GM21360 (cell line): Measurements from ENCODE around the gene MIR17HG.
"Not testable (repeated sequence)": the region's sequence is repeated elsewhere in the genome, so short reads cannot be mapped to it uniquely, and the experiment has no call there.

Experiments
- ATAC-seq: cut with Tn5 transposase; IDR thresholded peaks from one replicate; pipeline ENCODE4 v1.9.1; 2021; ENCODE audit warnings: mild to moderate bottlenecking, moderate library complexity; ENCODE audit not compliant: unreplicated experiment

MIR17HG gene

GRCh38 chr13:91346850-91347201 is 661 bp upstream of the MIR17HG start:
- peak; percentile 23 for ATAC-seq

GRCh38 chr13:91347996-91348905 is 764 bp downstream of the MIR17HG start:
- peak; percentile 27 for ATAC-seq

- ATAC-seq, result peak; percentile 43
These were observed 1.5 kb downstream of the MIR17HG start for GRCh38 chr13:91348906-91349435.

- no peak for ATAC-seq
These were observed 2.8 kb downstream of the MIR17HG start for GRCh38 chr13:91349992-91350911.

- ATAC-seq, result no peak
These were observed 3.6 kb downstream of the MIR17HG start for GRCh38 chr13:91351123-91351522.

- no peak for ATAC-seq
These were observed 4.5 kb downstream of the MIR17HG start for GRCh38 chr13:91351980-91352379.

- ATAC-seq, result not testable (repeated sequence)
These were observed 5.4 kb downstream of the MIR17HG start for GRCh38 chr13:91352891-91353290.

- no peak for ATAC-seq
These were observed 6.0 kb downstream of the MIR17HG start for GRCh38 chr13:91353494-91353893.

GRCh38 chr13:91355099-91355825 is 7.8 kb downstream of the MIR17HG start:
- no peak for ATAC-seq

- no peak for ATAC-seq
These were observed 8.6 kb downstream of the MIR17HG start for GRCh38 chr13:91355826-91356710.

GRCh38 chr13:91356919-91357612 is 9.6 kb downstream of the MIR17HG start:
- ATAC-seq, result no peak

GRCh38 chr13:91357613-91358386 is 10.3 kb downstream of the MIR17HG start:
- no peak for ATAC-seq

- ATAC-seq, result no peak
These were observed 10.9 kb downstream of the MIR17HG start for GRCh38 chr13:91358387-91358782.

- ATAC-seq, result no peak
These were observed 11.6 kb downstream of the MIR17HG start for GRCh38 chr13:91359111-91359510.

GRCh38 chr13:91359631-91360030 is 12.1 kb downstream of the MIR17HG start:
- no peak for ATAC-seq

- ATAC-seq, result no peak
These were observed 12.8 kb downstream of the MIR17HG start for GRCh38 chr13:91360246-91360751.

GRCh38 chr13:91361755-91362271 is 14.3 kb downstream of the MIR17HG start:
- ATAC-seq, result no peak

- ATAC-seq, result no peak
These were observed 15.4 kb downstream of the MIR17HG start for GRCh38 chr13:91362908-91363307.
